Peyer's patch (tissue), 4 donors: Measurements from ENCODE around the gene CCDC124.

Experiments
- CTCF ChIP-seq, 6 experiments: fragments of 450-650 bp in 4 of 6; fragments of 200-600 bp in 2 of 6; sonication (generic) in 1 of 6; IDR thresholded peaks; one replicate each; pipeline ENCODE4 v1.5.1; 2017 to 2019; ENCODE audit warnings: antibody characterized with exemption in 6 of 6, mild to moderate bottlenecking in 3 of 6, moderate library complexity in 1 of 6
- POLR2A ChIP-seq, 2 donors: fragments of 450-650 bp; IDR thresholded peaks; one replicate each; pipeline ENCODE4 v1.5.1; 2017; ENCODE audit warnings: antibody characterized with exemption in 2 of 2, mild to moderate bottlenecking in 2 of 2, moderate library complexity in 2 of 2

- TF ChIP-seq POLR2A (IDR thresholded peaks at IDR 0.05) (no peak), CTCF (IDR thresholded peaks at IDR 0.05) (no peak)
Observed at GRCh38 chr19:17966129-17966483, 33.3 kb downstream of the CCDC124 start.
